Spleen (tissue), 11 donors: ENCODE measurements around the gene NAGS. TPM values are rescaled to one million over a fixed set of nuclear protein-coding genes. Genes with fewer than 3 reads are reported as not detected.

Source experiments
- DNase-seq: peaks from one replicate; pipeline ENCODE4 v3.0.0-alpha.2; 2020
- H3K27ac ChIP-seq, 8 donors: fragments of 200-600 bp; sonication (generic) in 7 of 8; 1 replicate in 4 of 8; 2 replicates in 4 of 8; pipeline versions ENCODE4 v1.5.0 to v1.8.0; 2016 to 2021; ENCODE audit warnings: inconsistent platforms in 4 of 8, mild to moderate bottlenecking in 4 of 8, moderate library complexity in 1 of 8
- H3K27me3 ChIP-seq, 7 donors: fragments of 200-600 bp; sonication (generic) in 6 of 7; replicated peaks in 1 of 7; 1 replicate in 4 of 7; 2 replicates in 3 of 7; pipeline versions ENCODE4 v1.5.0 to v1.8.0; 2016 to 2021; ENCODE audit warnings: inconsistent platforms in 3 of 7, mild to moderate bottlenecking in 1 of 7
- H3K36me3 ChIP-seq, 6 donors: fragments of 200-600 bp; sonication (generic) in 5 of 6; 1 replicate in 4 of 6; 2 replicates in 2 of 6; pipeline versions ENCODE4 v1.5.0 to v1.8.0; 2016 to 2021; ENCODE audit warnings: inconsistent platforms in 2 of 6
- H3K4me1 ChIP-seq, 6 donors: fragments of 200-600 bp; sonication (generic) in 5 of 6; 1 replicate in 3 of 6; 2 replicates in 3 of 6; pipeline versions ENCODE4 v1.5.0 to v1.8.0; 2016 to 2021; ENCODE audit warnings: inconsistent platforms in 3 of 6
- H3K4me3 ChIP-seq, 8 donors: fragments of 200-600 bp; sonication (generic) in 7 of 8; 1 replicate in 4 of 8; 2 replicates in 4 of 8; pipeline versions ENCODE4 v1.5.0 to v1.8.0; 2016 to 2021; ENCODE audit warnings: inconsistent platforms in 4 of 8, mild to moderate bottlenecking in 4 of 8, moderate library complexity in 2 of 8
- H3K9me3 ChIP-seq, 8 donors: fragments of 200-600 bp; sonication (generic) in 7 of 8; 1 replicate in 4 of 8; 2 replicates in 4 of 8; pipeline versions ENCODE4 v1.5.0 to v1.8.0; 2016 to 2021; ENCODE audit warnings: inconsistent platforms in 4 of 8
- CTCF ChIP-seq, 11 experiments: fragments of 200-600 bp in 7 of 11; fragments of 450-650 bp in 4 of 11; sonication (generic) in 4 of 11; IDR thresholded peaks in 8 of 11; conservative IDR thresholded peaks in 3 of 11; 1 replicate in 7 of 11; 2 replicates in 4 of 11; pipeline versions ENCODE4 v1.4.0 to v1.8.0; 2016 to 2021; ENCODE audit warnings: antibody characterized with exemption in 11 of 11, inconsistent platforms in 4 of 11, mild to moderate bottlenecking in 1 of 11
- POLR2A ChIP-seq, 3 donors: fragments of 450-650 bp; IDR thresholded peaks; one replicate each; pipeline ENCODE4 v1.5.1; 2017; ENCODE audit warnings: antibody characterized with exemption in 3 of 3, mild to moderate bottlenecking in 1 of 3
- POLR2AphosphoS5 ChIP-seq, 3 donors: sonication (generic); formaldehyde crosslinking; IDR thresholded peaks; one replicate each; pipeline ENCODE4 v1.5.1; 2017; ENCODE audit warnings: antibody characterized with exemption in 3 of 3
- WGBS, 5 donors: extraction: QIAGEN DNeasy Blood & Tissue Kit in 3 of 5; methylation state at CpG; one replicate each; pipeline versions ENCODE4 v1.1.5 to v1.1.7; 2013 to 2018; 5-methylcytosine and 5-hydroxymethylcytosine counted together
- intact Hi-C: fragments of 100-400 bp; cut with DNase I; formaldehyde crosslinking; loops from one replicate; pipeline ENCODE4 v1.15.0; 2023; ENCODE audit warnings: low total_unique reads
- polyA plus RNA-seq, 3 donors: library from polyadenylated mRNA; stranded (reverse); fragments of 200-250 nt; gene quantifications; one replicate each; pipeline ENCODE4 v1.2.1, GENCODE V29; 2013
- total RNA-seq, 7 donors: library from RNA; depleted of rRNA in 3 of 7; stranded (reverse); fragments of >200 nt in 3 of 7; fragmentation: NEBNext Ultra II Directional in 4 of 7; extraction: Animal tissue kit (Norgen Biotek cat#: 25700) in 4 of 7; gene quantifications; one replicate each; pipeline versions ENCODE4 v1.1.0 to v1.2.1, GENCODE V29; 2016 to 2021
- donor health status: healthy with polysubstance abuse.
- donor health status: DM: no; HTN: no; CAD: no; lungs with moderate emphysema.
- donor health status: DM: no; HTN: no; CAD: no.
- donor health status: Bipolar disorder and iron deficiency.
- donor health status: healthy.
- donor health status: DM: no; HTN: no; CAD: no.
- donor health status: DM: yes; HTN: yes; CAD: no.

The NAGS gene
- total and polyA plus RNA-seq, 10 donors: 0.39 to 1.8 (median 0.91) TPM

DNA sequence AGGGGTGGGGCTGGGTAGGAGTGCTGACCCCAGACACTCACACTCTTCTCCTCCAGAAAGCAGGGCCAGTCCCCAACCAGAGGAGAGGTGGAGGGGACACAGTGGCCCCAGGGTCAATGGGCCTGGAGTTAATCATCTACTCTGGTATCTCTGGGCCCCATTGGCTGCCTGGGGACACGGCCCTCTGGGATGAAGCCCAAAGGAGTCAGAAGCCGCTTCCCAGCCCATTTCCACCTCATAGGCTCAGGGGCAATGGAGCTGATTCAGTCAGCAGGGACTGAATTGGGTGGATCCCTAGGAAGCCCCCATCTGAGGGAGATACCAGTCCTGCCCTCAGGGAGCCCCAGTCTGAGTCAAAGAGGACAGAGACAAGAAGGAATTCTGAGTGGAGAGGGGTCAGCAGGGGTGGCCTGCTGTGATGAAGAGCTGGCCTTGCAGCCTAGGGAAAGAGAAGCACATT is 2.9 kb upstream of the NAGS start:
- 64 to 95% (median 86%) methylated on average over 2 of the region's 2 CpGs for whole genome bisulfite sequencing, 5 donors
- peaks cover 14 to 24% (median 23%) of the 10 kb centered on the region in 6 donors for H3K4me1 ChIP-seq
- TF ChIP-seq CTCF (IDR thresholded peaks at IDR 0.05 in 8 of 11, conservative IDR thresholded peaks at IDR 0.05 in 3 of 11): no peak
- no peak for TF ChIP-seq POLR2A (IDR thresholded peaks at IDR 0.05)
- TF ChIP-seq POLR2AphosphoS5 (IDR thresholded peaks at IDR 0.05): no peak
- peaks cover 8 to 50% (median 34%) of the 10 kb centered on the region in 7 donors for H3K27me3 ChIP-seq
- H3K9me3 ChIP-seq: no peaks in the 10 kb centered on the region
- no peak for DNase-seq
- intact Hi-C loops: no loop called here
- no peaks in the 10 kb centered on the region for H3K36me3 ChIP-seq
- no peak overlapping the region for H3K4me3 ChIP-seq
- H3K27ac ChIP-seq: no peak overlapping the region

GRCh38 chr17:44002141-44002848 is 2.1 kb upstream of the NAGS start:
- Histone ChIP-seq H3K9me3 (no peaks in the 10 kb centered on the region), H3K4me1 (peaks cover 16 to 32% (median 28%) of the 10 kb centered on the region in 6 donors), H3K36me3 (no peaks in the 10 kb centered on the region), H3K27me3 (peaks cover 8 to 58% (median 28%) of the 10 kb centered on the region in 7 donors), H3K4me3 (no peak overlapping the region), H3K27ac (no peak overlapping the region)
- intact Hi-C loops: no loop called here
- TF ChIP-seq CTCF (IDR thresholded peaks at IDR 0.05 in 8 of 11, conservative IDR thresholded peaks at IDR 0.05 in 3 of 11) (no peak), POLR2A (IDR thresholded peaks at IDR 0.05) (no peak), POLR2AphosphoS5 (IDR thresholded peaks at IDR 0.05) (no peak)
- DNase-seq: no peak
- WGBS, 5 donors: 69 to 86% (median 75%) methylated on average over 9 of the region's 9 CpGs

GRCh38 chr17:44004761-44005526 is 522 bp downstream of the NAGS start:
- 2 to 11% (median 3%) methylated on average over 18 to 71 of the region's 71 CpGs for WGBS, 5 donors
- peak; percentile 81 for DNase-seq
- peaks cover 29 to 48% (median 41%) of the 10 kb centered on the region in 6 donors for H3K4me1 ChIP-seq
- H3K36me3 ChIP-seq: peaks cover 0 to 7% (median 0%) of the 10 kb centered on the region in 6 donors
- intact Hi-C loops: no loop called here
- no peak for TF ChIP-seq POLR2A (IDR thresholded peaks at IDR 0.05)
- TF ChIP-seq POLR2AphosphoS5 (IDR thresholded peaks at IDR 0.05): peak in 1 of 3 donors; percentile 51
- TF ChIP-seq CTCF (IDR thresholded peaks at IDR 0.05 in 8 of 11, conservative IDR thresholded peaks at IDR 0.05 in 3 of 11): no peak
- peak overlapping the region in 1 of 8 donors; percentile 33 for H3K27ac ChIP-seq
- H3K4me3 ChIP-seq: peak overlapping the region; percentile 12 to 76 (median 61)
- H3K27me3 ChIP-seq: peaks cover 8 to 68% (median 28%) of the 10 kb centered on the region in 7 donors
- H3K9me3 ChIP-seq: no peaks in the 10 kb centered on the region
